ENCODE data around the gene SLC9B2. TPM values are rescaled to one million over a fixed set of nuclear protein-coding genes. Genes with fewer than 3 reads are reported as not detected.

SLC9B2 gene
- total RNA-seq, 1 donor from 2014 or later: 12.1 TPM

DNA sequence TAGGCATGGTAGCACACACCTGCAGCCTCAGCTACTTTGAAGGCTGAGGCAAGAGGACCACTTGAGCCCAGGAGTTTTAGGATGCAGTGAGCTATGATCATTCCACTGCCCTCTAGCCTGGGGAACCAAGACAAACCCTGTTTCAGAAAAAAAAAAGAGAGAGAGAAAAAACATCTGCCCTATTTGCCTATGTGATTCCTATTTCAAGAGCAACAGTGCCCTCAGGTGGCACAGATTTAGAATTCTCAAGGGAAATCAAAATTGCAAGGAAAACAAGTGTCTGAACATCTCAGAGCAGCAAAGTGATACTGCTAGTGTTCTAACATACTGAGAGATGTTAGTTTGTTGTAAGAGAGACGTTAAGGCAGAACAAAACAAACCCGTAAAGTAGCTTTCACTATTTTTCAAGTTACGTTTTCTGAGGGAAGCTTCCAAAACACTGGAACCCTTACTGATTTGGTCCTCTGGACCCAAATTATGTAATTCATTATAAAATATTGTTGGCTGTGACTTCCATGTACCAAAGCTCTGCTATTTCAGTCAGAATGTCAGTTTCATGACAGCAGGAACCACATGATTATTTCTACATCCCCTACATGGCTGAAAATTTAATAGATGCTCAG lies 15.2 kb upstream of the SLC9B2 start:
- H3K27me3 Mint-ChIP-seq (ENCODE audit: low read depth): no peaks in the 10 kb centered on the region
- no peak overlapping the region for H3K27ac Mint-ChIP-seq
- H3K9me3 Mint-ChIP-seq: no peaks in the 10 kb centered on the region
- H3K4me1 Mint-ChIP-seq: peaks cover 3% of the 10 kb centered on the region
- TF ChIP-seq, protein P1, sequence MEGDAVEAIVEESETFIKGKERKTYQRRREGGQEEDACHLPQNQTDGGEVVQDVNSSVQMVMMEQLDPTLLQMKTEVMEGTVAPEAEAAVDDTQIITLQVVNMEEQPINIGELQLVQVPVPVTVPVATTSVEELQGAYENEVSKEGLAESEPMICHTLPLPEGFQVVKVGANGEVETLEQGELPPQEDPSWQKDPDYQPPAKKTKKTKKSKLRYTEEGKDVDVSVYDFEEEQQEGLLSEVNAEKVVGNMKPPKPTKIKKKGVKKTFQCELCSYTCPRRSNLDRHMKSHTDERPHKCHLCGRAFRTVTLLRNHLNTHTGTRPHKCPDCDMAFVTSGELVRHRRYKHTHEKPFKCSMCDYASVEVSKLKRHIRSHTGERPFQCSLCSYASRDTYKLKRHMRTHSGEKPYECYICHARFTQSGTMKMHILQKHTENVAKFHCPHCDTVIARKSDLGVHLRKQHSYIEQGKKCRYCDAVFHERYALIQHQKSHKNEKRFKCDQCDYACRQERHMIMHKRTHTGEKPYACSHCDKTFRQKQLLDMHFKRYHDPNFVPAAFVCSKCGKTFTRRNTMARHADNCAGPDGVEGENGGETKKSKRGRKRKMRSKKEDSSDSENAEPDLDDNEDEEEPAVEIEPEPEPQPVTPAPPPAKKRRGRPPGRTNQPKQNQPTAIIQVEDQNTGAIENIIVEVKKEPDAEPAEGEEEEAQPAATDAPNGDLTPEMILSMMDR (IDR thresholded peaks at IDR 0.05; ENCODE audit: unreplicated experiment): peak; percentile 40
- no peak for DNase-seq (ENCODE audit: low spot score in 2 of 2, unreplicated experiment in 2 of 2)
- no peak overlapping the region for H3K4me3 Mint-ChIP-seq
- peaks cover 24% of the 10 kb centered on the region for H3K36me3 Mint-ChIP-seq

DNA sequence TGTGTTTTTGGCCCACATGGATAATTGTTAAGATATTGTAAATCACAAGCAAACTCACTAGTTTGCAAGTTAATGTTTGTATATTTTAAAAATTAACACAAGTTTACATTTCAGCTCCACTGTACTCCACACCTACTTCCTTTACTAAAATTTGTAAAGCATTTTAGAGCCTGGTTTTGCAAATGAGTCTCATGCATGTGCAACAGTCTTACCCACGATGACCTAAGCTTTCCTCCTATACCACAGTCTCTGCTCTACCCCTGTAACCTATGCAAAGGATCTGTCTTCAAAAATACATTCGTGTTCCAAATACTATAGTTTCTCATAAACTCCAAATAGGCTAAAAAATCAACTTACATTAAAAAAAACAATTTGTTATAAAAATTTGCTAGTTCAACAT lies 12.9 kb upstream of the SLC9B2 start:
- Mint-ChIP-seq H3K4me3 (no peak overlapping the region), H3K27me3 (ENCODE audit: low read depth) (no peaks in the 10 kb centered on the region), H3K36me3 (peaks cover 27% of the 10 kb centered on the region), H3K27ac (no peak overlapping the region), H3K4me1 (no peaks in the 10 kb centered on the region), H3K9me3 (no peaks in the 10 kb centered on the region)
- TF ChIP-seq, protein P1 (IDR thresholded peaks at IDR 0.05; ENCODE audit: unreplicated experiment): no peak
- DNase-seq (ENCODE audit: low spot score in 2 of 2, unreplicated experiment in 2 of 2): no peak

DNA sequence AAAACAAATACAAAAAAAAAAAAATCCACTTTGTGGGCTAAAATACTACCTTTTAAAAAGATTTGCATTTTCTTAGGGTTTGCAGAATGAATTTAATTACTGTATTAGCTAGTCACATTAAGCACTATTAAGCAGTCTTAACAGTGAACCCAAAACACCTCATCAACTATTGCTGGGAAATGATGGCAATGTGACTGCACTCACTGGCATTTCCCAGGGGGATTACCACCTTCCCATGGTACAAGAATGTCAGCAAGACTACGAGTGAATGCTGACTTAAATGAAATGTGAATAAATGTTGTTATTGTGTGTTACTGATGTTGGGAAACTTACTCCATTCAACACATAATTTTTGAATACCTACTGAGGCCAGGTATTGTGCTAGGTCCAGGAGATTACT lies 10.0 kb upstream of the SLC9B2 start:
- no peaks in the 10 kb centered on the region for H3K9me3 Mint-ChIP-seq
- H3K27ac Mint-ChIP-seq: no peak overlapping the region
- no peak overlapping the region for H3K4me3 Mint-ChIP-seq
- H3K36me3 Mint-ChIP-seq: peaks cover 32% of the 10 kb centered on the region
- no peaks in the 10 kb centered on the region for H3K4me1 Mint-ChIP-seq
- TF ChIP-seq, protein P1 (IDR thresholded peaks at IDR 0.05; ENCODE audit: unreplicated experiment): no peak
- no peak for DNase-seq (ENCODE audit: low spot score in 2 of 2, unreplicated experiment in 2 of 2)
- no peaks in the 10 kb centered on the region for H3K27me3 Mint-ChIP-seq (ENCODE audit: low read depth)

DNA sequence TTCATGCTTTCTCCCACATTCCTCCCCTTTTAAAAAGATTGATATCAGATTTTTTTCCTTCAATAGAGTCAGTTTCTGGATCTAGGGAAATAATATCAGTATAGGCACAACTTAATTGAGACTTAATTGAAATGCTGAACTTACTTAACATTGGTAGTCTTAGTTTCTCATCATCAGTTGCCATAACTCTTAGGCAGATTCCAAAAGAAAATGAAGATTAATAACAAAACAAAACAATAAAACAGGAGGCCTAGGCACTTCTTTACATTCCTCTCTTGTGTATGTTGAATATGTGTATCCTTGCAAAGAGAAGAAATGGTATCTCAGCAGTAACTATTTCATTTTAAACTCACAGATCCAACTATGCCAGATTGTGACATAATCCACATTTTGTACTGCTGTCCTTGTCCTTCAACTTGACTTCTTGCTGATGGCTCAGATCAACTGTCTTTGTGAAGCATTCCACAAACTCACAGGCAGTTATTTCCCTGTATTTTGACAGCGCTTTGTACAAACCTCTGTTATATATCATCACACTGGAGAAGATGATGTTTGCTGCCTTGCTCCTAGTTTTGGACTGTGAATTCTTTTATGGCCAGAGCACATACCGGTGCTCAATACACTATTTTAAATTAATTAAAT lies 9.1 kb upstream of the SLC9B2 start:
- no peaks in the 10 kb centered on the region for H3K4me1 Mint-ChIP-seq
- no peak overlapping the region for H3K27ac Mint-ChIP-seq
- no peak for DNase-seq (ENCODE audit: low spot score in 2 of 2, unreplicated experiment in 2 of 2)
- no peaks in the 10 kb centered on the region for H3K9me3 Mint-ChIP-seq
- no peak overlapping the region for H3K4me3 Mint-ChIP-seq
- no peaks in the 10 kb centered on the region for H3K27me3 Mint-ChIP-seq (ENCODE audit: low read depth)
- TF ChIP-seq, protein P1 (IDR thresholded peaks at IDR 0.05; ENCODE audit: unreplicated experiment): no peak
- H3K36me3 Mint-ChIP-seq: peaks cover 31% of the 10 kb centered on the region

DNA sequence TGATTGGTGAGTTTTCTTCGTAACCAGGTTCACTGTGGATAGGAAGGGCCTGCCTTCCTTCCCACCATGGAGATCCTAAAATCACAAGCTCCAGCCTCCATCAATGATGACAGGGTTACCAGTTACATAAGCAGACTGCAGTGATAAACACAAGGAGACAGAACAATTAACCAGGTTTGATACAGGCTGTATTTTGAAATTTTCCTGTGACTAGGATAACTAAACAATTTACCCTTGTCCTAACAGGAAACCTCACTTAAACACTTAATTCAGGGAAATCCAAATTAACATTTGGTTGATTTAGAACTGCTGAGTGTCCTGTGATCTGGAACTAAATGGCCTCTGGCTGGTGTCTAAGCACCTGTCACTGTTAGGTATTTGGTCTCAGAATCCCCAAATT lies 3.1 kb upstream of the SLC9B2 start:
- H3K36me3 Mint-ChIP-seq: peaks cover 19% of the 10 kb centered on the region

More for the DNA sequence above, 3.1 kb upstream of the SLC9B2 start:
- TF ChIP-seq, protein P1 (IDR thresholded peaks at IDR 0.05; ENCODE audit: unreplicated experiment): no peak
- H3K27me3 Mint-ChIP-seq (ENCODE audit: low read depth): no peaks in the 10 kb centered on the region
- no peak overlapping the region for H3K4me3 Mint-ChIP-seq
- peaks cover 16% of the 10 kb centered on the region for H3K4me1 Mint-ChIP-seq
- no peak overlapping the region for H3K27ac Mint-ChIP-seq
- DNase-seq (ENCODE audit: low spot score in 2 of 2, unreplicated experiment in 2 of 2): no peak
- no peaks in the 10 kb centered on the region for H3K9me3 Mint-ChIP-seq

Measured in mesothelial cell of epicardium (in vitro differentiated cells).